ENCODE data around the gene RNPEPL1.

Gene RNPEPL1

DNA sequence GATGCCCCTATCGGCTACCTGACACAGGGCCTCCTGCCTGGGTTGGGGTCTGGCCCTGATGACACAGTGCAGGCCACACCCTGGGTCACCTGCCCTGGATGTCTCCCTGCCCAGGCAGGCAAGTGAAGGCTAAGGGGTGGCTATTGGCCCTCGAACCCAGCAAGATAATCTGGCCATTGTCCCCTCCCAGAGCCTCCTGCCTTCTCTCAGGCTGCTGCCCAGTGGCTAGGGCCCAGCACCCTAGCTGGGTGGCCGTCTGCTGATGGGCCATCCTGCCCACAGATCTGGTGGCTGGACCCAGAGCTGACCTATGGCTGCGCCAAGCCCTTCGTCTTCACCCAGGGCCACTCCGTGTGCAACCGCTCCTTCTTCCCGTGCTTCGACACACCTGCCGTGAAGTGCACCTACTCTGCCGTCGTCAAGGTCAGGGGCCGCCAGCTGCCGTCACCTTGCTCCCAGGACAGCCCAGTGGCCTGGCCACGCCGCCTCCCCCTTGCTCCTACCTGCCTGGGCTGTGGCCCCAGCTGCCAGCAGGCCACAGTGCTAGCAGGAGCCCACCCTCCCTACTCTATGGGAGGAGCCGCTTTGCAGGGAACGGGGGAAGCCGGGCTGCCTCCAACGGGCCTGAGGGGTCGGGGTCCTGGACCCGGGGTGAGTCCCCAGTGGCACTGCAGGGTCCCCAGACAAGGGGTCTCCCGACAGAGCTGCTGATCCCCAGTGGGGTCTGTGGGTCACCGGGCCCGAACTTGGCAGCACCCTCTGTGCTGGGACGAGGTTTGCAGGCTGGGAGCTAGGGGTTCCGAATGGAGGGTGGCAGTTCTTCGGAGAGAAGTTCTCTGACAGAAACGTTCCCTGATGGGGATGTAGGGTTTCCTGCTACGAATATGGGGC lies 4.1 kb downstream of the RNPEPL1 start:
- no peak for DNase-seq (ENCODE audit: low read depth)
- H3K4me3 ChIP-seq (ENCODE audit: low read length), result no peak overlapping the region
- TF ChIP-seq, protein P1, sequence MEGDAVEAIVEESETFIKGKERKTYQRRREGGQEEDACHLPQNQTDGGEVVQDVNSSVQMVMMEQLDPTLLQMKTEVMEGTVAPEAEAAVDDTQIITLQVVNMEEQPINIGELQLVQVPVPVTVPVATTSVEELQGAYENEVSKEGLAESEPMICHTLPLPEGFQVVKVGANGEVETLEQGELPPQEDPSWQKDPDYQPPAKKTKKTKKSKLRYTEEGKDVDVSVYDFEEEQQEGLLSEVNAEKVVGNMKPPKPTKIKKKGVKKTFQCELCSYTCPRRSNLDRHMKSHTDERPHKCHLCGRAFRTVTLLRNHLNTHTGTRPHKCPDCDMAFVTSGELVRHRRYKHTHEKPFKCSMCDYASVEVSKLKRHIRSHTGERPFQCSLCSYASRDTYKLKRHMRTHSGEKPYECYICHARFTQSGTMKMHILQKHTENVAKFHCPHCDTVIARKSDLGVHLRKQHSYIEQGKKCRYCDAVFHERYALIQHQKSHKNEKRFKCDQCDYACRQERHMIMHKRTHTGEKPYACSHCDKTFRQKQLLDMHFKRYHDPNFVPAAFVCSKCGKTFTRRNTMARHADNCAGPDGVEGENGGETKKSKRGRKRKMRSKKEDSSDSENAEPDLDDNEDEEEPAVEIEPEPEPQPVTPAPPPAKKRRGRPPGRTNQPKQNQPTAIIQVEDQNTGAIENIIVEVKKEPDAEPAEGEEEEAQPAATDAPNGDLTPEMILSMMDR (IDR thresholded peaks at IDR 0.05; ENCODE audit: insufficient read depth, low read depth, low read length, missing control alignments), result no peak

DNA sequence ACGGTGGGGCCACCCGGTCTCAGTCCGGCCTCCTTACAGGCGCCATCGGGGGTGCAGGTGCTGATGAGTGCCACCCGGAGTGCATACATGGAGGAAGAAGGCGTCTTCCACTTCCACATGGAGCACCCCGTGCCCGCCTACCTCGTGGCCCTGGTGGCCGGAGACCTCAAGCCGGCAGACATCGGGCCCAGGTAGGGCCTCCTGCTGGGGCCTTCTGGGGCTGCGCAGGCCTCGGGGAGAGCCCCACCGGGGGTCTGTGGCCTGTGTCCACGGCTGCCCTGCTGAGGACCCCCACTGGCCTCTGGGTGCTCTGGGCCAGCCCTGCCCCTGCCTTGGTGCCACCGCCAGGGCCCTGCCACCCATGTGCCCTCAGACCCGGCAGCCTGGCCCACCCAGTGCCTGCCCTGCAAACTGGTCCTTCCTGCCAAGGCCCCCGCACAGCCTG lies 4.8 kb downstream of the RNPEPL1 start:
- TF ChIP-seq, protein P1 (IDR thresholded peaks at IDR 0.05; ENCODE audit: insufficient read depth, low read depth, low read length, missing control alignments), result no peak
- no peak for DNase-seq (ENCODE audit: low read depth)
- H3K4me3 ChIP-seq (ENCODE audit: low read length), result no peak overlapping the region

DNA sequence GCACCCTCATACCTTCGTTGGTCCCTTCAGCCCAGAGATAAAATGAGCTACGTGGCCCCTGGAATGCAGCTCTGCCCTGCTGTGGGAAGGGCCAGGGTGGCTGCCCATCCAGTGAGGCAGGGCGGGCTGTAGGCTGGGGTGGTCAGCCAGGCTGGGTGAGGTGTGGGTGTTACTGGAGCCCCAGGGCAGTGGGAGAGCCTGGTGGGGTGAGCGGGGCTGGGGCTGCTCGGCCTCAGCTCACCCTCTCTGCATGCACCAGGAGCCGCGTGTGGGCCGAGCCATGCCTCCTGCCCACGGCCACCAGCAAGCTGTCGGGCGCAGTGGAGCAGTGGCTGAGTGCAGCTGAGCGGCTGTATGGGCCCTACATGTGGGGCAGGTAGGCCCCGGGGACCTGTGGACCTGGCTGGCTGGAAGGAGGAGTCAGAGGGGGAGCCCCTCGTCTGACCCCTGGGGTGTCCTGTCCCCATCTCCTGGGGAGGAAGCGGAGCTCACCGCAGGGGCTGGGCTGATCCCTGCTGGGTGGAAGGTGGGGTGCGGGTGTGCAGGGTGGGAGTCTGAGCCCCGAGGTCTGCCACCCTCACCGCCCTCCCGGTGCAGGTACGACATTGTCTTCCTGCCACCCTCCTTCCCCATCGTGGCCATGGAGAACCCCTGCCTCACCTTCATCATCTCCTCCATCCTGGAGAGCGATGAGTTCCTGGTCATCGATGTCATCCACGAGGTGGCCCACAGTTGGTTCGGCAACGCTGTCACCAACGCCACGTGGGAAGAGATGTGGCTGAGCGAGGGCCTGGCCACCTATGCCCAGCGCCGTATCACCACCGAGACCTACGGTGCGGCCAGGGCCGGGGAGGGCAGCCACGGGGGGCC lies 5.5 kb downstream of the RNPEPL1 start:
- no peak for DNase-seq (ENCODE audit: low read depth)
- TF ChIP-seq, protein P1 (IDR thresholded peaks at IDR 0.05; ENCODE audit: insufficient read depth, low read depth, low read length, missing control alignments), result no peak
- no peak overlapping the region for H3K4me3 ChIP-seq (ENCODE audit: low read length)

DNA sequence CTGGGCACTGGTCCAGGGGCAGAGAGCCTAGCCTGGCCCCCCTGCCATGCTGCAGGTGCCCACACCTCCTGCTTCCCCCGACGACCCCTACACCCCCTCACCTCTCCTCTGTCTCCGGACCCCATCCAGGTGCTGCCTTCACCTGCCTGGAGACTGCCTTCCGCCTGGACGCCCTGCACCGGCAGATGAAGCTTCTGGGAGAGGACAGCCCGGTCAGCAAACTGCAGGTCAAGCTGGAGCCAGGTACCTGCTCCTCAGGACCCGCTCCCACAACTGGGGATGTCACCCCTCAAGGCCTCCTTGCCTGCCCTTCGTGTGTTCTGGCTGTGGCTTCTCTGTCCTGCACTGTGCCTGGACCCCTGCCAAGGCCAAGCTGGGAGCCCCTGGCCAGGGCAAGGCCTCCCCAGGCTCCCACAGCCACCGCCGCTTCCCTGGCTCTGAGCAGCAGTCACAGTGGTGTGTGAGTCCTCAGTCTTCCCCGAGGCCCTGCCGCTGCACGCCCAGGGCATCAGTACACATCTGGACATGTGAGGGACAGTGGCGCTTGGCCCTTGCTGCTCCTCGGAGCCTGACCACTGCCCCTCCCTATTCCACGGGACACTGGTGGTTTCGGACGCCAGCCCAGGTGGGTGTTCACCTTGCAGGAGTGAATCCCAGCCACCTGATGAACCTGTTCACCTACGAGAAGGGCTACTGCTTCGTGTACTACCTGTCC lies 6.3 kb downstream of the RNPEPL1 start:
- TF ChIP-seq, protein P1 (IDR thresholded peaks at IDR 0.05; ENCODE audit: insufficient read depth, low read depth, low read length, missing control alignments), result no peak
- no peak for DNase-seq (ENCODE audit: low read depth)

DNA sequence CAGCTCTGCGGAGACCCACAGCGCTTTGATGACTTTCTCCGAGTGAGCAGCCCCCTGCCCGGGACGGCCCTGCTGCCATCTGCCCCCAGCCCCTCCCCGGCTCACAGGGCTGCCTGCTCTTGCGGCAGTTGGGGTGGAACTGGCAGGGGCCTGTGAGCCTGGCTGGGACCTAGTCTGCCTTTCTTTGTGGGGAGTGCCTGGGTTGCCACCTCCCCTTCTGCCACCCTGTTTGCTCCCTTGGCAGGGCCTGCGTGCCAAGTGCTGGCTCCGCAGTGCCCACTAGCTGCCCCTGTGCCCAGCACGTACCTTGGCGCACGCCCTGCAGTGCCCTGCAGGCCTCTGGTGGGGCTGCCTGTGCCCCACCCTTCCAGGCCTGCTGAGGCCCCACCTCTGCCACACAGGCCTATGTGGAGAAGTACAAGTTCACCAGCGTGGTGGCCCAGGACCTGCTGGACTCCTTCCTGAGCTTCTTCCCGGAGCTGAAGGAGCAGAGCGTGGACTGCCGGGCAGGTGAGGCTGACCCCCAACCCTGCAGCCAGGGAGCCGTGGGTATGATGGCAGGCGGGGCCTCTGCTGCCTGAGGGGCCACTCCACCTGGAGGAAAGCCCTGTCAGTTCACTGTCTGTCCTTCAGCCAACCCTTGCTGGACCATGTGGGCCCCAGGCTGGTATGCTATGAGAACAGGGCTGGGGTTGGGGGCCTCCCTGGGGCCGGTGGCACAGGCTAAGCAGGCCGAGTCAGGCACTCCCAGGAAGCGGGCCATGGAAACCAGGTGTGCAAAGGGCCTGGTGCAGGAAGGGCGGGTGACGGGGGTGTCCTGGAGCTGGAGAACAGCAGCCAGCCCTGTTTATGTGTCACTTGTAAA lies 7.0 kb downstream of the RNPEPL1 start:
- no peak overlapping the region for H3K4me3 ChIP-seq (ENCODE audit: low read length)
- TF ChIP-seq, protein P1 (IDR thresholded peaks at IDR 0.05; ENCODE audit: insufficient read depth, low read depth, low read length, missing control alignments), result no peak
- DNase-seq (ENCODE audit: low read depth), result no peak

More for the DNA sequence above, 6.3 kb downstream of the RNPEPL1 start:
- no peak overlapping the region for H3K4me3 ChIP-seq (ENCODE audit: low read length)

DNA sequence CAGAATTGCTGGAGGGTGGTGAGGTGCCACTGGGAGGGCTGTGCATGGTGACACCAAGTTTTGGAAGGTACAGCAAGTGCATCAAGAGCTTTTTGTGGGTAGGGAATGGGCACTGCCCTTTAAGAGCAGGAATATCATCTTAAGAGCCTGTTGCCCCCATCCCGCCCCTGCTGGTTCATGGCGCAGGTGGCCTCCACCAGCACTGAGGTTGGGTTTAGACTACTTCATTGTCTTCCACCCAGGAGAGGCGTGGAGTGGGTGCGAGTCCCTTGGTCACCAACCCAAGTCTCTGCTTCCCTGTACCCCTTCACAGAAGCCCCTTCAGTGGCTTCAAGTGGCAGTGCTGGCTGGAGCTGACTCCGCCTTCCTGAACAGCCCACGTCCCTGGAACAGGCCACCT lies 7.8 kb downstream of the RNPEPL1 start:
- TF ChIP-seq, protein P1 (IDR thresholded peaks at IDR 0.05; ENCODE audit: insufficient read depth, low read depth, low read length, missing control alignments), result no peak
- H3K4me3 ChIP-seq (ENCODE audit: low read length), result no peak overlapping the region
- no peak for DNase-seq (ENCODE audit: low read depth)

Data from epithelial cell of esophagus (primary cell).